WTC11 (cell line): ENCODE measurements around the gene CDK2. TPM values are rescaled to one million over a fixed set of nuclear protein-coding genes. Genes with fewer than 3 reads are reported as not detected.
A peak's percentile ranks its signal among the peaks of the same experiment; 100 is the strongest.

ENCODE experiments used
- ATAC-seq: fragments of 200-7000 bp; cut with Tn5 transposase; 2 replicates; pipeline ENCODE4 v1.10.0; 2021; ENCODE audit warnings: mild to moderate bottlenecking, moderate library complexity
- CTCF ChIA-PET: fragments of 300-600 bp; sonication (Branson Sonifier 250); formaldehyde crosslinking; loops from one replicate; lab custom pipeline; 2021; ENCODE audit warnings: antibody characterized with exemption; lab: Charles Lee
- POLR2A ChIA-PET: fragments of 350-600 bp; sonication (Branson Sonifier 250); formaldehyde crosslinking; loops from one replicate; lab custom pipeline; 2021; ENCODE audit warnings: antibody characterized with exemption; lab: Charles Lee
- DNase-seq: peaks from one replicate; pipeline ENCODE4 v3.0.0; 2021; ENCODE audit warnings: low spot score
- H3K27ac Mint-ChIP-seq: 2 replicates; pipeline ENCODE4 v1.8.0; 2021; ENCODE audit warnings: mixed read lengths
- H3K27me3 Mint-ChIP-seq: 2 replicates; pipeline ENCODE4 v1.8.0; 2021; ENCODE audit warnings: low read depth, mild to moderate bottlenecking, moderate library complexity, mixed read lengths
- H3K36me3 Mint-ChIP-seq: 2 replicates; pipeline ENCODE4 v1.8.0; 2021; ENCODE audit warnings: mixed read lengths
- H3K4me1 Mint-ChIP-seq: 2 replicates; pipeline ENCODE4 v1.8.0; 2022; ENCODE audit warnings: mixed read lengths
- H3K4me3 Mint-ChIP-seq: 2 replicates; pipeline ENCODE4 v1.8.0; 2021; ENCODE audit warnings: mild to moderate bottlenecking, moderate library complexity, mixed read lengths
- H3K9me3 Mint-ChIP-seq: 2 replicates; pipeline ENCODE4 v1.8.0; 2021; ENCODE audit warnings: mixed read lengths
- CBFB ChIP-seq: sonication (generic); formaldehyde crosslinking; IDR thresholded peaks from 2 replicates; pipeline ENCODE4 v1.8.1; 2022; ENCODE audit warnings: mild to moderate bottlenecking, low read depth, missing genetic modification reagents
- CREB1 ChIP-seq: sonication (generic); formaldehyde crosslinking; IDR thresholded peaks from 2 replicates; pipeline ENCODE4 v1.8.0; 2023; ENCODE audit warnings: mild to moderate bottlenecking, missing genetic modification reagents
- FOXK1 ChIP-seq: sonication (generic); formaldehyde crosslinking; IDR thresholded peaks from 2 replicates; pipeline ENCODE4 v1.8.0; 2022; ENCODE audit warnings: mild to moderate bottlenecking, moderate library complexity, missing genetic modification reagents
- FOXP1 ChIP-seq: sonication (generic); formaldehyde crosslinking; IDR thresholded peaks from 2 replicates; pipeline ENCODE4 v1.8.0; 2022; ENCODE audit warnings: missing genetic modification reagents, mild to moderate bottlenecking, moderate library complexity, borderline replicate concordance
- GRHL2 ChIP-seq: fragments of 250-450 bp; sonication (Bioruptor Pico); IDR thresholded peaks from 2 replicates; pipeline ENCODE4 v1.8.0; 2022; ENCODE audit warnings: mild to moderate bottlenecking, moderate library complexity; ENCODE audit not compliant: insufficient replicate concordance, severe bottlenecking
- JAZF1 ChIP-seq: fragments of 250-450 bp; sonication (Bioruptor Pico); IDR thresholded peaks from 2 replicates; pipeline ENCODE4 v1.9.0; 2021; ENCODE audit warnings: moderate library complexity, mild to moderate bottlenecking, inconsistent platforms
- MXD4 ChIP-seq: fragments of 250-450 bp; sonication (Bioruptor Pico); IDR thresholded peaks from 2 replicates; pipeline ENCODE4 v1.8.0; 2021; ENCODE audit warnings: mild to moderate bottlenecking, moderate library complexity, borderline replicate concordance
- MYBL2 ChIP-seq: sonication (generic); formaldehyde crosslinking; IDR thresholded peaks from 2 replicates; pipeline ENCODE4 v1.8.1; 2023; ENCODE audit warnings: mild to moderate bottlenecking, moderate library complexity, missing genetic modification reagents
- NR1H2 ChIP-seq: sonication (generic); formaldehyde crosslinking; IDR thresholded peaks from 2 replicates; pipeline ENCODE4 v1.9.0; 2021; ENCODE audit warnings: mild to moderate bottlenecking, moderate library complexity, missing genetic modification reagents
- NR3C1 ChIP-seq: sonication (generic); formaldehyde crosslinking; conservative IDR thresholded peaks from 2 replicates; pipeline ENCODE4 v1.8.1; 2023; ENCODE audit warnings: low read depth, mild to moderate bottlenecking, missing genetic modification reagents
- SMAD3 ChIP-seq: sonication (generic); formaldehyde crosslinking; IDR thresholded peaks from 2 replicates; pipeline ENCODE4 v1.8.0; 2022; ENCODE audit warnings: missing genetic modification reagents, mild to moderate bottlenecking, borderline replicate concordance
- TEAD4 ChIP-seq: sonication (generic); formaldehyde crosslinking; IDR thresholded peaks from 2 replicates; pipeline ENCODE4 v1.8.0; 2022; ENCODE audit warnings: mild to moderate bottlenecking, missing genetic modification reagents
- TP53 ChIP-seq: sonication (generic); formaldehyde crosslinking; IDR thresholded peaks from 2 replicates; pipeline ENCODE4 v1.8.1; 2023; ENCODE audit warnings: mild to moderate bottlenecking, missing genetic modification reagents
- ZNF219 ChIP-seq: sonication (generic); formaldehyde crosslinking; IDR thresholded peaks from 2 replicates; pipeline ENCODE4 v1.8.0; 2023; ENCODE audit warnings: missing genetic modification reagents, mild to moderate bottlenecking, borderline replicate concordance
- ZNF416 ChIP-seq: fragments of 250-450 bp; sonication (Bioruptor Pico); IDR thresholded peaks from 2 replicates; pipeline ENCODE4 v1.9.0; 2021; ENCODE audit warnings: mild to moderate bottlenecking, inconsistent platforms
- ZNF671 ChIP-seq: fragments of 250-450 bp; sonication (Bioruptor Pico); IDR thresholded peaks from 2 replicates; pipeline ENCODE4 v1.8.0; 2021; ENCODE audit warnings: mild to moderate bottlenecking
- total RNA-seq: library from RNA; stranded (reverse); gene quantifications from 3 replicates; pipeline ENCODE4 v1.2.3, GENCODE V29; 2021
- TF ChIP-seq, protein P1 (sequence below): sonication (generic); formaldehyde crosslinking; IDR thresholded peaks from 2 replicates; pipeline ENCODE4 v1.8.0; 2023; ENCODE audit warnings: missing genetic modification reagents, mild to moderate bottlenecking, borderline replicate concordance
- TF ChIP-seq, protein P2 (sequence below): fragments of 250-450 bp; sonication (Bioruptor Pico); IDR thresholded peaks from 2 replicates; pipeline ENCODE4 v1.9.0; 2021; ENCODE audit warnings: mild to moderate bottlenecking
- TF ChIP-seq, protein P3 (sequence below): sonication (generic); formaldehyde crosslinking; IDR thresholded peaks from 2 replicates; pipeline ENCODE4 v1.8.0; 2022; ENCODE audit warnings: mild to moderate bottlenecking, missing genetic modification reagents

The CDK2 gene
- total RNA-seq, 1 experiment from 2014 or later: 43.1 TPM

DNA sequence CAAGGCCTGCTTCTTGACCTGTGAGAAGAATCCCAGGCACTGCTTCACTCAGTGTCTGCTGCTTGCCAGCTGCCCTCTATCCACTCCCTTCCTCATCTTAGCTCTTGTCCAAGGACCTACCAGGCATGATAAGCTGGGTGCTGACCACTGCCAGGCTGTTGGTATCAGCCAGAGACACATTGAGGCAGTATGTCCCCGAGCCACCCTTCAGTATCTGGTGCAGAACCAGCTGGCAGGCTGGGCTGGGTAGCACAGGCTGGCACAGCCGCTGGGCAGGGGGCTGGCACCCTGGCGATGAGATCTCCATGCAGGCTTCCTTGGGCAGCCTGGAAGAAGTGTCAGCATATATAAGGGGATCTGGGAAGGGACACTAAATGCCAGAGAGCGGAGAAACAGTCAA is 11.3 kb upstream of the CDK2 start:
- no peak for DNase-seq
- Mint-ChIP-seq H3K4me1 (no peaks in the 10 kb centered on the region), H3K27ac (no peak overlapping the region), H3K9me3 (no peaks in the 10 kb centered on the region), H3K36me3 (peaks cover 19% of the 10 kb centered on the region), H3K27me3 (no peaks in the 10 kb centered on the region), H3K4me3 (no peak overlapping the region)
- ATAC-seq: no peak
- no peak for TF ChIP-seq GRHL2
- TF ChIP-seq NR1H2 (CRISPR knock-in tag): no peak
- TF ChIP-seq CBFB (CRISPR knock-in tag): no peak
- no peak for TF ChIP-seq FOXK1
- no peak for TF ChIP-seq NR3C1
- ChIA-PET CTCF (interaction anchor here (1.4 kb wide), 1 partner anchor 217 kb away, joined by 4 read pairs; no protein-coding TSS in a partner anchor), POLR2A (no interaction called here)

DNA sequence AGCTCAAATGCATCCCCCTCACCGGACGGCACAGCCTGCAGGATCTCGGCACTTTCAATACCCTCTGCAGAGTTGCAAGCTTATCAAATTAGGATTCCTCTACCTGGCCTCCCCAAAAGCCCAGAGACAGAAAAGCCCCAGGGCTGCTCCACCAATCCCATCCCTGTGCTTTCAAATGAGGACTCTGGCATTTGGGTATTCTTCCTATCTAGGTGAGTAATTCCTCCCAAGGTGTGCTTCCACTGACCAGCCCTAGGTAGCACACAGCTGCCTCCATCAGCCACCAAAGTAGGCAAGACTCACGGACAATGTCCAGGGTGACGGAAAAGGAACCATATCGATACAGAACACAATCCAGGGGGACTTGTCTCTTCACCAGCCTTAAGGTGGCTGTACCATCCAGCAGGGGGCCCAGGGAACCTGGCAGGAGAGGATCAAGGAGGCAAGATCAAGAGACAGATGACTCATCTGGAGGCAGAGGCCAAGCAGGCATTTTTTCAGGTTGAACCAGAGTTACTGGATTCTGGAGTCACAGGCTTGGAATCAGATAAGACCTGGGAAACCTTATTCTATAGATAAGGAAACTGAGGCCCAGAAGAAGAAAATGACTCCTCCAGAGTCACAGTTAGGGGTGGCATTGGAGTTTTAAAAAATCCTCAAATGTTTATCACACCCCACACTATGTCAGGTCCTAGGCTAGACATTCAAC is 10.7 kb upstream of the CDK2 start:
- H3K4me1 Mint-ChIP-seq: no peaks in the 10 kb centered on the region
- no peak overlapping the region for H3K4me3 Mint-ChIP-seq
- ATAC-seq: peak; percentile 58
- no peak overlapping the region for H3K27ac Mint-ChIP-seq
- no peak for DNase-seq
- H3K27me3 Mint-ChIP-seq: no peaks in the 10 kb centered on the region
- peaks cover 19% of the 10 kb centered on the region for H3K36me3 Mint-ChIP-seq
- ChIA-PET CTCF (interaction anchor here (1.4 kb wide), 1 partner anchor 218 kb away, joined by 4 read pairs; no protein-coding TSS in a partner anchor), POLR2A (no interaction called here)
- no peak for TF ChIP-seq MXD4
- no peak for TF ChIP-seq JAZF1
- TF ChIP-seq FOXP1 (CRISPR knock-in tag): no peak
- TF ChIP-seq MYBL2 (CRISPR knock-in tag): no peak
- TF ChIP-seq, protein P1, sequence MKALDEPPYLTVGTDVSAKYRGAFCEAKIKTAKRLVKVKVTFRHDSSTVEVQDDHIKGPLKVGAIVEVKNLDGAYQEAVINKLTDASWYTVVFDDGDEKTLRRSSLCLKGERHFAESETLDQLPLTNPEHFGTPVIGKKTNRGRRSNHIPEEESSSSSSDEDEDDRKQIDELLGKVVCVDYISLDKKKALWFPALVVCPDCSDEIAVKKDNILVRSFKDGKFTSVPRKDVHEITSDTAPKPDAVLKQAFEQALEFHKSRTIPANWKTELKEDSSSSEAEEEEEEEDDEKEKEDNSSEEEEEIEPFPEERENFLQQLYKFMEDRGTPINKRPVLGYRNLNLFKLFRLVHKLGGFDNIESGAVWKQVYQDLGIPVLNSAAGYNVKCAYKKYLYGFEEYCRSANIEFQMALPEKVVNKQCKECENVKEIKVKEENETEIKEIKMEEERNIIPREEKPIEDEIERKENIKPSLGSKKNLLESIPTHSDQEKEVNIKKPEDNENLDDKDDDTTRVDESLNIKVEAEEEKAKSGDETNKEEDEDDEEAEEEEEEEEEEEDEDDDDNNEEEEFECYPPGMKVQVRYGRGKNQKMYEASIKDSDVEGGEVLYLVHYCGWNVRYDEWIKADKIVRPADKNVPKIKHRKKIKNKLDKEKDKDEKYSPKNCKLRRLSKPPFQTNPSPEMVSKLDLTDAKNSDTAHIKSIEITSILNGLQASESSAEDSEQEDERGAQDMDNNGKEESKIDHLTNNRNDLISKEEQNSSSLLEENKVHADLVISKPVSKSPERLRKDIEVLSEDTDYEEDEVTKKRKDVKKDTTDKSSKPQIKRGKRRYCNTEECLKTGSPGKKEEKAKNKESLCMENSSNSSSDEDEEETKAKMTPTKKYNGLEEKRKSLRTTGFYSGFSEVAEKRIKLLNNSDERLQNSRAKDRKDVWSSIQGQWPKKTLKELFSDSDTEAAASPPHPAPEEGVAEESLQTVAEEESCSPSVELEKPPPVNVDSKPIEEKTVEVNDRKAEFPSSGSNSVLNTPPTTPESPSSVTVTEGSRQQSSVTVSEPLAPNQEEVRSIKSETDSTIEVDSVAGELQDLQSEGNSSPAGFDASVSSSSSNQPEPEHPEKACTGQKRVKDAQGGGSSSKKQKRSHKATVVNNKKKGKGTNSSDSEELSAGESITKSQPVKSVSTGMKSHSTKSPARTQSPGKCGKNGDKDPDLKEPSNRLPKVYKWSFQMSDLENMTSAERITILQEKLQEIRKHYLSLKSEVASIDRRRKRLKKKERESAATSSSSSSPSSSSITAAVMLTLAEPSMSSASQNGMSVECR (CRISPR knock-in tag): no peak
- no peak for TF ChIP-seq ZNF416
- TF ChIP-seq CREB1: no peak
- TF ChIP-seq SMAD3 (CRISPR knock-in tag): no peak
- H3K9me3 Mint-ChIP-seq: no peaks in the 10 kb centered on the region

DNA sequence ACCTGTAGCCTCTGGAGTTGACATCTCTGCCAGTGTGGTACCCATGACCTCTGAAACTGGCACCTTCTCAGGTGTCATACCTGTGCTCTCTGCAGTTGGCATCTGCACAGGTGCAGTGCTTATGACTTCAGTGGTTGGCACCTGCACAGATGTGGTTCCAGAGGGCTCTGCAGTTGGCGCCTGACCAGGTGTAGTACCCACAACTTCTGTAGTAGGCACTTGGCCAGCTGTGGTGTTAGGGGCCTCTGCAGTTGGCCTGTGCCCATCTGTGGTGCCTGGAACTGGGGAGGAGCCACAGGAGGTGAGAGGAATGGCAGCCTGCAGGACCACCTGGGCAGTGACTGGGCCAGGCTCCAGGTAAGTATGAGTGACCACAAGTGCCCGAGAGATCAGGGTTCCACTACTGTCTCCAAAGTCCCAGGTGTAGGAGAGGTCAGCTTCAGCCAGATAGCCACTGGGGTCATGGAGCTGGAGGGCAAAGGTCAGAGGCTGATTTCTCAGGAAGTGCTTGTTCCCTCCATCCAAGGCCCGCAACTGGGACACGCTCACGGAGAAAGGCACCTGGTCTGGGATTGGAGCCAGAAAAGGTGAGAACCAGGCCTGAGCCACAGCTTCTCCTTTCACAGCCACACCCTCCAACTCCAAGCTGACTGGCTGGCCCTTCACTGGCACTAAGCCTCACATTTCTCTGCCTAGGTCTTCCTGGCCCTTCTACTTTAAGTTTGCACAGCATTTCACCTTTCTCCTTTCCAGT is 9.3 kb upstream of the CDK2 start:
- POLR2A ChIA-PET: interaction anchor here (0.7 kb wide), 1 partner anchor 11 kb away, joined by 3 read pairs; no protein-coding TSS in a partner anchor
- Mint-ChIP-seq H3K4me1 (no peaks in the 10 kb centered on the region), H3K4me3 (no peak overlapping the region), H3K9me3 (no peaks in the 10 kb centered on the region), H3K27me3 (no peaks in the 10 kb centered on the region), H3K27ac (no peak overlapping the region), H3K36me3 (peaks cover 18% of the 10 kb centered on the region)
- ATAC-seq (no peak), DNase-seq (no peak)
- CTCF ChIA-PET: interaction anchor here (0.6 kb wide), 1 partner anchor 140 kb away, joined by 3 read pairs; the partner anchor contains the start of genes ORMDL2 and SARNP
- TF ChIP-seq, protein P2, sequence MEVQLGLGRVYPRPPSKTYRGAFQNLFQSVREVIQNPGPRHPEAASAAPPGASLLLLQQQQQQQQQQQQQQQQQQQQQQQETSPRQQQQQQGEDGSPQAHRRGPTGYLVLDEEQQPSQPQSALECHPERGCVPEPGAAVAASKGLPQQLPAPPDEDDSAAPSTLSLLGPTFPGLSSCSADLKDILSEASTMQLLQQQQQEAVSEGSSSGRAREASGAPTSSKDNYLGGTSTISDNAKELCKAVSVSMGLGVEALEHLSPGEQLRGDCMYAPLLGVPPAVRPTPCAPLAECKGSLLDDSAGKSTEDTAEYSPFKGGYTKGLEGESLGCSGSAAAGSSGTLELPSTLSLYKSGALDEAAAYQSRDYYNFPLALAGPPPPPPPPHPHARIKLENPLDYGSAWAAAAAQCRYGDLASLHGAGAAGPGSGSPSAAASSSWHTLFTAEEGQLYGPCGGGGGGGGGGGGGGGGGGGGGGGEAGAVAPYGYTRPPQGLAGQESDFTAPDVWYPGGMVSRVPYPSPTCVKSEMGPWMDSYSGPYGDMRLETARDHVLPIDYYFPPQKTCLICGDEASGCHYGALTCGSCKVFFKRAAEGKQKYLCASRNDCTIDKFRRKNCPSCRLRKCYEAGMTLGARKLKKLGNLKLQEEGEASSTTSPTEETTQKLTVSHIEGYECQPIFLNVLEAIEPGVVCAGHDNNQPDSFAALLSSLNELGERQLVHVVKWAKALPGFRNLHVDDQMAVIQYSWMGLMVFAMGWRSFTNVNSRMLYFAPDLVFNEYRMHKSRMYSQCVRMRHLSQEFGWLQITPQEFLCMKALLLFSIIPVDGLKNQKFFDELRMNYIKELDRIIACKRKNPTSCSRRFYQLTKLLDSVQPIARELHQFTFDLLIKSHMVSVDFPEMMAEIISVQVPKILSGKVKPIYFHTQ: no peak
- no peak for TF ChIP-seq ZNF671 (CRISPR knock-in tag)
- TF ChIP-seq TP53: no peak
- TF ChIP-seq ZNF219 (CRISPR knock-in tag): no peak
- TF ChIP-seq TEAD4 (CRISPR knock-in tag): no peak
- TF ChIP-seq, protein P3, sequence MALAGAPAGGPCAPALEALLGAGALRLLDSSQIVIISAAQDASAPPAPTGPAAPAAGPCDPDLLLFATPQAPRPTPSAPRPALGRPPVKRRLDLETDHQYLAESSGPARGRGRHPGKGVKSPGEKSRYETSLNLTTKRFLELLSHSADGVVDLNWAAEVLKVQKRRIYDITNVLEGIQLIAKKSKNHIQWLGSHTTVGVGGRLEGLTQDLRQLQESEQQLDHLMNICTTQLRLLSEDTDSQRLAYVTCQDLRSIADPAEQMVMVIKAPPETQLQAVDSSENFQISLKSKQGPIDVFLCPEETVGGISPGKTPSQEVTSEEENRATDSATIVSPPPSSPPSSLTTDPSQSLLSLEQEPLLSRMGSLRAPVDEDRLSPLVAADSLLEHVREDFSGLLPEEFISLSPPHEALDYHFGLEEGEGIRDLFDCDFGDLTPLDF (CRISPR knock-in tag): no peak
